UCSD-AML1 (cell line): ENCODE data around the gene MGAT4D.
"Not testable (repeated sequence)": the region's sequence is repeated elsewhere in the genome, so short reads cannot be mapped to it uniquely, and the experiment has no call there.

Source experiments
- DNase-seq: peaks from one replicate; lab custom pipeline; 2025; ENCODE audit not compliant: unreplicated experiment; lab: John Stamatoyannopoulos, UW

Gene MGAT4D

GRCh38 chr4:140444347-140444746, 53.7 kb downstream of the MGAT4D start:
- not testable (repeated sequence) for DNase-seq

GRCh38 chr4:140439644-140440142, 58.4 kb downstream of the MGAT4D start:
- no peak for DNase-seq

DNA sequence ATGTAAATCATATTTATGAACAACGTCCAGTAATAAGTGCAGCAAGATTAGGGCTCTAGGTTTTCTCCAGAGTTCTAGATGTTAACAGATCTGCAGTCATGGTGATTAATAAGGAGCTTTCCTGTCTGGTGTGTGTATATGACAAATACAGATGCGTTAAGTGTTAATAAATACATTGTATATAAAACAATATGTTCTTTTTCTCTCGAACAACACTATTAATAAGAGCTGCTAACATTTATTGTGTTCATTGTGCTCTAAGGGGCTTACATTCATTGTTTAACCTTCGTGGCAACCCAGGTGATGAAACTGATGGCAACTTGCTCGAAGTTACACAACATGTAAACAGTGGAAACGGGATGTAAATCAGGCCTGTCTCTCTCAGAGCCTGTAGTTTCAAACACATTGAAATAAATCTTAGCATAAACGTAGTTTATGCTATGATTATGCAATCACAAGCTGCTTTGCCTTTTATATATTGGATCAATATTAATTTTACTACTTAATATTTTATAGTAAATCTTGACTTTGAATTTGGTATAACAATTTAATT, 70.1 kb downstream of the MGAT4D start:
- no peak for DNase-seq

DNA sequence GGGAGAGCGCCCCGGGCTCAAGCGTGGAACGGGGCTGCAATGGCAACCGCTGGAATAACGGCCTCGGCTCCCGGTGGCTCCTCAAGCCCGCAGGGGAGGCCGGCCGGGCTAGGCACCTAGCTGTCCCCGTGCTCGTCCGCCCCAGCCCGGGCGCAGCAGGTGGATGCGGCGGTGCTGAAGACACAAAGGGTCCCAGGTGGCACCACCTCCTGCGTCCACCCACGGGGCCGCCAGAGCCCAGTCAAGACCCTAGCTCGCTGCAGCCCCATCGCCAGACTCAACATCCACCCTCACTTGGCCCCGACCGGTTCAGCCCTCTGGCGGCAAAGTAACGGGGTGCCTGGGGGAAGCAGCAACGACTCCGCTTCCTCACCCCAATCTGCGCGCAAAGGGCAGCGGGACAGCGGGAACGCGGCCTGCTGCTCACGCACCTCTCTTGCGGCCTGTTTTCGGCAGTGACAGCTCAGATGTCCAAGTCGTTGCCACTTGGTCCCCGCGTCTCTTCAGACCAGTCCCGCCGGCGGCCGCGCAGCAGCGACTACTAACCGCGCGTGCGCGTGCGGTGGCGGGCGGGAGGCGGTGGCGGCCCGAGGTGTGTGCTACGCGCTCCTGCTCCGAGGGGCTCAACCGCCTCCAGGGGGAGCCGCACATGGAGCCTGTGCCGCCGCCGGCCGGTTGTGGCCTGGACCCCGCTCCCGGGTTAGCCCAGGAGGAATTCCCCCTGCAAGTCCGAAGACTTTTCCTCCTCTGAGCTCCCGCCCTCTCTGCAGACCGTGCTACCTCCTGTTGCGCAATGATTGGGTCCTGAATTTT, 70.8 kb downstream of the MGAT4D start, which contains the start of gene CLGN:
TSS of gene CLGN (minus strand) at position 543 of the 813 bp plus-strand sequence. CDS start 14,570 bp downstream, outside the sequence.
- DNase-seq: peak; percentile 20

DNA sequence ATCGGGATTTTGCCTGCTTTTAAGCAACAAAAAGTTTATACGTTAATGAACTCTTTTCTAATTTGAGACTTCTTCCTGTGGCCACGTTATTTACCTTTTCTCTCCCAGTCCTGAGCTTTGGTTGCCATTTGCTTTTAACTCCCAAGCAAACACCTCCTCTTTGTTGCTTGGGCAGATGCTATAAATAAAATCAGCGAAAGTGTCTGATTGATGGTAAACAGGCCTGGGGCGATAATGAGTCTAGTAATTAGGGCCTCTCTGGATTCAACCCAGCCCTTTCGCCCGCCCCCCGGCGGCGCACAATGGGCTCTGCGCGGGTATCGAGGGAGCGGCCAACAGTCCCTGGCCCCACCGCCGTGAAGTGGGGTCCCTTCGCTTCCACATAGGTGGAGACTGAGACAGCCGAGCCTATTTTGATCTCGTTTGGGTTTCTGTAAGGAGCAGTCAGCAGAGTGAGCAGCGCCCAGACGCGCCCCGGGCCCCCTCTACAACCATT, 71.4 kb downstream of the MGAT4D start:
- no peak for DNase-seq

- DNase-seq: no peak
Observed at GRCh38 chr4:140423106-140423505, 75.0 kb downstream of the MGAT4D start.

DNA sequence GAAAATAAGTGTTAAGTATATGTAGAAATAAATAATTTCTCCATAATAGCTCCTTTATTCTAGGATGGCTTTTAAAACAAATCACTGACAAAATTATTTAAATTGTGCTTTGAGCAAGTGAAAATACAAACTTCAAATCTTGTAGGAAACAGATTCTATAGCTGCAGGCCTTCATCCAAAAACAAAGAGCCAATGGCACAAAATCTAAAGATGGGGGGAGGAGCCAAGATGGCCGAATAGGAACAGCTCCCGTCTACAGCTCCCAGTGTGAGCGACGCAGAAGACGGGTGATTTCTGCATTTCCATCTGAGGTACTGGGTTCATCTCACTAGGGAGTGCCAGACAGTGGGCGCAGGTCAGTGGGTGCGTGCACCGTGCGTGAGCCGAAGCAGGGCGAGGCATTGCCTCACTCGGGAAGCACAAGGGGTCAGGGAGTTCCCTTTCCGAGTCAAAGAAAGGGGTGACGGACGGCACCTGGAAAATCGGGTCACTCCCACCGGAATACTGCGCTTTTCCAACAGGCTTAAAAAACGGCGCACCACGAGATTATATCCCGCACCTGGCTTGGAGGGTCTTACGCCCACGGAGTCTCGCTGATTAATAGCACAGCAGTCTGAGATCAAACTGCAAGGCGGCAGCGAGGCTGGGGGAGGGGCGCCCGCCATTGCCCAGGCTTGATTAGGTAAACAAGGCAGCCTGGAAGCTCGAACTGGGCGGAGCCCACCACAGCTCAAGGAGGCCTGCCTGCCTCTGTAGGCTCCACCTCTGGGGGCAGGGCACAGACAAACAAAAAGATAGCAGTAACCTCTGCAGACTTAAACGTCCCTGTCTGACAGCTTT, 84.7 kb downstream of the MGAT4D start:
- DNase-seq: not testable (repeated sequence)

DNA sequence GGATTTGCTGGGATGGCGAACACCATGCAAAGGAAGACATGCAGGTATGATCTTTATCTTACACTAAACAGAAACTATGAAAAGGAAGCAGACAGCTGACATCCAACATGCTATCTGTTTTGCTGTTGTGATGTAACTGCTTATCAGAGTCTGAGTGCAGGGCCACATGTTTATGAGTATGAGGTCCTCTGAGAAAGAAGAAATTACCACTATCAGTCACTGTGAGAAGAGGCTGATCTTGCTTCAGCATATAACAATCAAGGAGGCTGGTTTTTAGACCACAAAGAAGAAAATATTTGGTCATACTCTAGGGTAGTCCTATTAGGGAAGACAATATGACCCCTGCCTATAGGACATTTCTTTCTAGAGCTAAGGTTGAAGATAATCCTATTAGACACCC, 89.1 kb downstream of the MGAT4D start:
- no peak for DNase-seq

DNA sequence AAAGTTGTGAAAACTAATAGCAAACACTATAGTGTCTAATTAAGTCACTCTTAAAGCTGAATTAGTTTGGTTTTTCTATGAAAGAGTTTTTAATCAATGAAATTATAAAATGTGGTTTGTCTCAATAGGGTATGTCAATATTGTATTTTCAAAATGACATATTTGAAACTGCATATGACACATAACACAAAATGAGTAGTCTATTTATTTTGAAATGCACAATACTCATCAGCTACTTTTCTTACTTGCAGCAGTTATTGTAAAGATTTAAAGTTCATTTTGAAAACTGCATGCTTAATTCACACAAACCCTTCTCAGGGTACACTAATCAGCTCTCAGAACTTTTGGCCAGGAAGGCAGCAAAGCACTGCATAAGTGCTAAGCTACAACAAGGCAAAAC, 91.8 kb downstream of the MGAT4D start:
- DNase-seq: no peak

DNA sequence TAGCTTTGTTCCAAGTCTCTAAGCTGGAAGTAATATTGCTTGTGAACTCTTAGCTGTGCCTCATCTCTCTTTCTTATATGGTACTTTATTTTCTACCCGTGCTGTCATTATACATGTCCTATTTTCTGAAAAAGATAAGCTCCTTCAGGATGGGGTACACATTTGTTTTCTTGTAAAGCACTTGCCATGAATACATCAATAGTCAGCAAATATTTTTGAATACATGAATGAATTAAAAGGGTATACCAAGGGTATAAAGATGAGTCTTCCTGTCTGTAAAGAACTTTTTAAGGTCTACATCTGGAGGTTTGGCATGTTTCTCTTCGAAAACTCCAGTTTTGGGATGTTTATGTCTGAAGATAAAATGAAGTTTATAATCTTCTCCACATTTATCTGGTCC, 98.0 kb downstream of the MGAT4D start:
- DNase-seq: no peak

DNA sequence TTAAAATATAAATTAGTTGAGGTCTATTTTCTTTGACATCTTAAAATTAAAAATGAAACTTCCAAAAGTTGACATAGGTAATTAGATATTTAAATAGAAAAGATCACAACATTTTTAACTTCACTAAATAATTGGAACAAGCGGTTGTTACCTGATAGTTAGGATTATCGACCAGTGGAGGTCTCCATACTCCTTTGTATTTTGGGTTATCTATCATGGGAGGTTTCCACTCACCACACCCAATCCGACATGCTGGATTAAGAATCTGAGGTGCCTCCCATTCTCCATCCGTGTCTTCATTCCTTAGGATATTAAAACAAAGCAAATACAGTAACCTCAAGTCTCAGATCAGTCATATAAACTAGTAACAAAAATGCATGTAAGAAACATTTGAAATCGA, 102.4 kb downstream of the MGAT4D start:
- DNase-seq: no peak
